ENCODE measurements around the gene KLF1. TPM values are rescaled to one million over a fixed set of nuclear protein-coding genes. Genes with fewer than 3 reads are reported as not detected.

Gene KLF1
- polyA plus RNA-seq, 3 donors = 0.24 to 0.45 (median 0.28) TPM

GRCh38 chr19:12865746-12866415 lies 21.1 kb downstream of the KLF1 start:
- Histone ChIP-seq H3K36me3 (replicated peaks in 1 of 2; ENCODE audit: control insufficient read depth in 1 of 2, insufficient read depth in 2 of 2, low read length in 2 of 2) (no peaks in the 10 kb centered on the region), H3K9me3 (replicated peaks in 1 of 2; ENCODE audit: control insufficient read depth in 1 of 2, insufficient read depth in 1 of 2, low read length in 2 of 2) (no peaks in the 10 kb centered on the region), H3K27ac (ENCODE audit: low read depth in 1 of 2, low read length in 2 of 2) (no peak overlapping the region), H3K27me3 (ENCODE audit: control insufficient read depth in 2 of 2, insufficient read depth in 2 of 2, low read length in 2 of 2) (peaks cover 0 to 2% of the 10 kb centered on the region in 2 donors), H3K4me3 (replicated peaks in 1 of 3; ENCODE audit: low read depth in 2 of 3, low read length in 3 of 3) (no peak overlapping the region), H3K4me1 (ENCODE audit: control insufficient read depth in 1 of 2, insufficient read depth in 2 of 2, low read length in 2 of 2) (peaks cover 12 to 13% of the 10 kb centered on the region in 2 donors), H3K9ac (ENCODE audit: insufficient read depth, low read length, poor library complexity, severe bottlenecking) (no peak overlapping the region), H4K20me1 (ENCODE audit: insufficient read depth, low read length) (no peaks in the 10 kb centered on the region), H2AFZ (ENCODE audit: insufficient read depth, low read depth, low read length, poor library complexity, severe bottlenecking) (no peak overlapping the region), H3K79me2 (ENCODE audit: insufficient read depth, low read length) (no peaks in the 10 kb centered on the region), H3K4me2 (replicated peaks; ENCODE audit: extremely low read depth, low read length, poor library complexity, severe bottlenecking) (no peak overlapping the region)
- H3K36me3 Mint-ChIP-seq = no peaks in the 10 kb centered on the region
- H3K9me3 Mint-ChIP-seq = peaks cover 0 to 7% (median 0%) of the 10 kb centered on the region in 7 donors
- H3K4me1 Mint-ChIP-seq = peaks cover 6% of the 10 kb centered on the region
- no peak for DNase-seq
- WGBS (ENCODE audit: insufficient coverage) = 91% methylated on average over 17 of the region's 19 CpGs
- no peak overlapping the region for H3K27ac Mint-ChIP-seq
- no peak for TF ChIP-seq CTCF (IDR thresholded peaks at IDR 0.05)
- intact Hi-C loops (cut with micrococcal nuclease) = no loop called here
- H3K4me3 Mint-ChIP-seq = no peak overlapping the region
- H3K27me3 Mint-ChIP-seq (ENCODE audit: low read depth in 3 of 3) = peaks cover 2 to 15% (median 12%) of the 10 kb centered on the region in 3 donors

GRCh38 chr19:12864721-12865715 lies 22.0 kb downstream of the KLF1 start:
- H4K20me1 ChIP-seq (ENCODE audit: insufficient read depth, low read length) = no peaks in the 10 kb centered on the region
- Mint-ChIP-seq H3K27ac (no peak overlapping the region), H3K4me3 (no peak overlapping the region), H3K4me1 (peaks cover 6% of the 10 kb centered on the region), H3K9me3 (peaks cover 0 to 4% (median 0%) of the 10 kb centered on the region in 7 donors), H3K27me3 (ENCODE audit: low read depth in 3 of 3) (peaks cover 2 to 15% (median 12%) of the 10 kb centered on the region in 3 donors), H3K36me3 (no peaks in the 10 kb centered on the region)
- DNase-seq = no peak
- H3K9ac ChIP-seq (ENCODE audit: insufficient read depth, low read length, poor library complexity, severe bottlenecking) = no peak overlapping the region
- H2AFZ ChIP-seq (ENCODE audit: insufficient read depth, low read depth, low read length, poor library complexity, severe bottlenecking) = no peak overlapping the region
- H3K4me3 ChIP-seq (replicated peaks in 1 of 3; ENCODE audit: low read depth in 2 of 3, low read length in 3 of 3) = no peak overlapping the region
- peaks cover 0 to 2% of the 10 kb centered on the region in 2 donors for H3K27me3 ChIP-seq (ENCODE audit: control insufficient read depth in 2 of 2, insufficient read depth in 2 of 2, low read length in 2 of 2)
- 97% methylated on average over 15 of the region's 34 CpGs for WGBS (ENCODE audit: insufficient coverage)
- no peak overlapping the region for H3K4me2 ChIP-seq (replicated peaks; ENCODE audit: extremely low read depth, low read length, poor library complexity, severe bottlenecking)
- no peaks in the 10 kb centered on the region for H3K9me3 ChIP-seq (replicated peaks in 1 of 2; ENCODE audit: control insufficient read depth in 1 of 2, insufficient read depth in 1 of 2, low read length in 2 of 2)
- no peaks in the 10 kb centered on the region for H3K79me2 ChIP-seq (ENCODE audit: insufficient read depth, low read length)
- intact Hi-C loops (cut with micrococcal nuclease) = no loop called here
- peaks cover 12 to 13% of the 10 kb centered on the region in 2 donors for H3K4me1 ChIP-seq (ENCODE audit: control insufficient read depth in 1 of 2, insufficient read depth in 2 of 2, low read length in 2 of 2)
- no peak overlapping the region for H3K27ac ChIP-seq (ENCODE audit: low read depth in 1 of 2, low read length in 2 of 2)
- no peaks in the 10 kb centered on the region for H3K36me3 ChIP-seq (replicated peaks in 1 of 2; ENCODE audit: control insufficient read depth in 1 of 2, insufficient read depth in 2 of 2, low read length in 2 of 2)
- no peak for TF ChIP-seq CTCF (IDR thresholded peaks at IDR 0.05)
